Uterus (tissue), 2 donors: ENCODE data around the gene TOX2.

Experiments used
- POLR2A ChIP-seq, 2 donors: fragments of 450-650 bp; IDR thresholded peaks; one replicate each; pipeline ENCODE4 v1.6.1; 2016; ENCODE audit warnings: antibody characterized with exemption in 2 of 2, mild to moderate bottlenecking in 1 of 2, moderate library complexity in 1 of 2
- TF ChIP-seq, protein P1 (sequence below), 4 experiments: fragments of 200-600 bp in 2 of 4; fragments of 450-650 bp in 2 of 4; sonication (generic) in 2 of 4; IDR thresholded peaks; one replicate each; pipeline ENCODE4 v1.5.1; 2016 to 2019; ENCODE audit warnings: antibody characterized with exemption in 4 of 4, mild to moderate bottlenecking in 2 of 4, moderate library complexity in 1 of 4

- TF ChIP-seq, protein P1, sequence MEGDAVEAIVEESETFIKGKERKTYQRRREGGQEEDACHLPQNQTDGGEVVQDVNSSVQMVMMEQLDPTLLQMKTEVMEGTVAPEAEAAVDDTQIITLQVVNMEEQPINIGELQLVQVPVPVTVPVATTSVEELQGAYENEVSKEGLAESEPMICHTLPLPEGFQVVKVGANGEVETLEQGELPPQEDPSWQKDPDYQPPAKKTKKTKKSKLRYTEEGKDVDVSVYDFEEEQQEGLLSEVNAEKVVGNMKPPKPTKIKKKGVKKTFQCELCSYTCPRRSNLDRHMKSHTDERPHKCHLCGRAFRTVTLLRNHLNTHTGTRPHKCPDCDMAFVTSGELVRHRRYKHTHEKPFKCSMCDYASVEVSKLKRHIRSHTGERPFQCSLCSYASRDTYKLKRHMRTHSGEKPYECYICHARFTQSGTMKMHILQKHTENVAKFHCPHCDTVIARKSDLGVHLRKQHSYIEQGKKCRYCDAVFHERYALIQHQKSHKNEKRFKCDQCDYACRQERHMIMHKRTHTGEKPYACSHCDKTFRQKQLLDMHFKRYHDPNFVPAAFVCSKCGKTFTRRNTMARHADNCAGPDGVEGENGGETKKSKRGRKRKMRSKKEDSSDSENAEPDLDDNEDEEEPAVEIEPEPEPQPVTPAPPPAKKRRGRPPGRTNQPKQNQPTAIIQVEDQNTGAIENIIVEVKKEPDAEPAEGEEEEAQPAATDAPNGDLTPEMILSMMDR (IDR thresholded peaks at IDR 0.05), result no peak
- no peak for TF ChIP-seq POLR2A (IDR thresholded peaks at IDR 0.05)
Measured at GRCh38 chr20:44075191-44075949, 160.7 kb downstream of the TOX2 start.
